ENCODE measurements around the gene MLLT6. TPM values are rescaled to one million over a fixed set of nuclear protein-coding genes. Genes with fewer than 3 reads are reported as not detected.

Gene MLLT6
- total and polyA plus RNA-seq, 2 of the 13 experiments (the other 11 are each of a cell fraction or from before 2014, with no cell fraction given): 50.7 to 69.5 TPM

DNA sequence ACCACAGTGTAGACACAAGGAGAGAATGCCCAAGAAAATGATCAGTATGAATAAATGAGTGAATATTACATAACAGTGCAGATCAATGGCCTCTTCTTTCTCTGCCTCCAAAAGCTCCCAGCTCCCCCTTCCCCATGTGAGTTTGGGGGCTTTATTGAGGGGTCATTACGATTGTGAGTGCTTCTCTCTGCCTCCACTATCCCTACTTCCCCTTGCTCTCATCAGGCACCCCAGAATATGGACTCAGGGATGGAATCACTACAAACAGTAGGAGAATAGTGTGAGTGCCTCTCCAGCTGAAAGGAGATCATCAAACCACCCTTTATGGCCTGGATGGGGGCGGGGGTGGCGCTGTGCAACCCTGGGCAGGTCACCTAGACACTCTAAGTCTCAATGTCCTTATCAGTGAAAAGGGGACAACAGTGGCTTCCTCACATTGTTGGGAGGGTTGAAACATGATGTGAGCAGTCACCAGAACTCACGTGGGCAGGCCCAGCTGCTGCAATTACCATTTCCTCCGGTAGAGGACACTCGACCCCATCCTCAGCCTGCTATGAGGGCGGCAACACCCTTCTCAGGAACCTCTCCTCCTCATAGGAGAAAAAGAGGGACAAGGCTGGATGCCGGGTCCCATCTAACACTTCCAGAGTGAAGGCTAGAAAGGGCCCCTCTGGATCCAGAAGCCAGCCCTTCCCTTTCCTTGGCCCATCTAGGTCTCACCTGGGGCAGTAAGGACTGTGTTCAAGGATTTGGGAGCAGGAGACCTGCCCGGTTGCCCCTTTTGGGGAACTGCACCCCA lies 28.2 kb upstream of the MLLT6 start (continued):
- TF ChIP-seq CEBPB (IDR thresholded peaks at IDR 0.05; ENCODE audit: borderline replicate concordance, low read depth, low read length) (no peak), NPAS2 (CRISPR knock-in tag; IDR thresholded peaks at IDR 0.05; ENCODE audit: borderline replicate concordance) (no peak), NFE2 (CRISPR knock-in tag; IDR thresholded peaks at IDR 0.05) (no peak), TAF15 (IDR thresholded peaks at IDR 0.05; ENCODE audit: low read depth, low read length, poor library complexity, severe bottlenecking) (no peak), PCBP2 (optimal IDR thresholded peaks at IDR 0.05; ENCODE audit: low read depth, low read length, poor library complexity, severe bottlenecking) (no peak), ESRRA (CRISPR knock-in tag; IDR thresholded peaks at IDR 0.05; ENCODE audit: low read depth) (no peak), TGIF2 (CRISPR knock-in tag; IDR thresholded peaks at IDR 0.05) (0 out of 2 replicates have a peak, but pooled peaks have one; percentile 57), ELF3 (CRISPR knock-in tag; IDR thresholded peaks at IDR 0.05) (peak; percentile 68), THYN1 (CRISPR knock-in tag; IDR thresholded peaks at IDR 0.05; ENCODE audit: borderline replicate concordance, low read depth) (no peak), ZNF33A (CRISPR knock-in tag; IDR thresholded peaks at IDR 0.05; ENCODE audit: borderline replicate concordance) (no peak), THAP11 (CRISPR knock-in tag; IDR thresholded peaks at IDR 0.05) (peak; percentile 67; the same call in 1 of the 2 replicates), PAWR (CRISPR knock-in tag; IDR thresholded peaks at IDR 0.05; ENCODE audit: borderline replicate concordance) (no peak), ZMYM3 (CRISPR knock-in tag; IDR thresholded peaks at IDR 0.05) (peak; percentile 90), SOX13 (IDR thresholded peaks at IDR 0.05) (no peak), SOX13 (CRISPR knock-in tag; conservative IDR thresholded peaks at IDR 0.05 in 1 of 2, IDR thresholded peaks at IDR 0.05 in 1 of 2) (peak in 1 of 2 experiments; percentile 72; a peak in 1 of 4 replicates), RBM22 (optimal IDR thresholded peaks at IDR 0.05; ENCODE audit: low read length) (no peak)
- TF ChIP-seq, protein P1, sequence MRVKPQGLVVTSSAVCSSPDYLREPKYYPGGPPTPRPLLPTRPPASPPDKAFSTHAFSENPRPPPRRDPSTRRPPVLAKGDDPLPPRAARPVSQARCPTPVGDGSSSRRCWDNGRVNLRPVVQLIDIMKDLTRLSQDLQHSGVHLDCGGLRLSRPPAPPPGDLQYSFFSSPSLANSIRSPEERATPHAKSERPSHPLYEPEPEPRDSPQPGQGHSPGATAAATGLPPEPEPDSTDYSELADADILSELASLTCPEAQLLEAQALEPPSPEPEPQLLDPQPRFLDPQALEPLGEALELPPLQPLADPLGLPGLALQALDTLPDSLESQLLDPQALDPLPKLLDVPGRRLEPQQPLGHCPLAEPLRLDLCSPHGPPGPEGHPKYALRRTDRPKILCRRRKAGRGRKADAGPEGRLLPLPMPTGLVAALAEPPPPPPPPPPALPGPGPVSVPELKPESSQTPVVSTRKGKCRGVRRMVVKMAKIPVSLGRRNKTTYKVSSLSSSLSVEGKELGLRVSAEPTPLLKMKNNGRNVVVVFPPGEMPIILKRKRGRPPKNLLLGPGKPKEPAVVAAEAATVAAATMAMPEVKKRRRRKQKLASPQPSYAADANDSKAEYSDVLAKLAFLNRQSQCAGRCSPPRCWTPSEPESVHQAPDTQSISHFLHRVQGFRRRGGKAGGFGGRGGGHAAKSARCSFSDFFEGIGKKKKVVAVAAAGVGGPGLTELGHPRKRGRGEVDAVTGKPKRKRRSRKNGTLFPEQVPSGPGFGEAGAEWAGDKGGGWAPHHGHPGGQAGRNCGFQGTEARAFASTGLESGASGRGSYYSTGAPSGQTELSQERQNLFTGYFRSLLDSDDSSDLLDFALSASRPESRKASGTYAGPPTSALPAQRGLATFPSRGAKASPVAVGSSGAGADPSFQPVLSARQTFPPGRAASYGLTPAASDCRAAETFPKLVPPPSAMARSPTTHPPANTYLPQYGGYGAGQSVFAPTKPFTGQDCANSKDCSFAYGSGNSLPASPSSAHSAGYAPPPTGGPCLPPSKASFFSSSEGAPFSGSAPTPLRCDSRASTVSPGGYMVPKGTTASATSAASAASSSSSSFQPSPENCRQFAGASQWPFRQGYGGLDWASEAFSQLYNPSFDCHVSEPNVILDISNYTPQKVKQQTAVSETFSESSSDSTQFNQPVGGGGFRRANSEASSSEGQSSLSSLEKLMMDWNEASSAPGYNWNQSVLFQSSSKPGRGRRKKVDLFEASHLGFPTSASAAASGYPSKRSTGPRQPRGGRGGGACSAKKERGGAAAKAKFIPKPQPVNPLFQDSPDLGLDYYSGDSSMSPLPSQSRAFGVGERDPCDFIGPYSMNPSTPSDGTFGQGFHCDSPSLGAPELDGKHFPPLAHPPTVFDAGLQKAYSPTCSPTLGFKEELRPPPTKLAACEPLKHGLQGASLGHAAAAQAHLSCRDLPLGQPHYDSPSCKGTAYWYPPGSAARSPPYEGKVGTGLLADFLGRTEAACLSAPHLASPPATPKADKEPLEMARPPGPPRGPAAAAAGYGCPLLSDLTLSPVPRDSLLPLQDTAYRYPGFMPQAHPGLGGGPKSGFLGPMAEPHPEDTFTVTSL (CRISPR knock-in tag; IDR thresholded peaks at IDR 0.05; ENCODE audit: borderline replicate concordance): no peak
- TF ChIP-seq, protein P2, sequence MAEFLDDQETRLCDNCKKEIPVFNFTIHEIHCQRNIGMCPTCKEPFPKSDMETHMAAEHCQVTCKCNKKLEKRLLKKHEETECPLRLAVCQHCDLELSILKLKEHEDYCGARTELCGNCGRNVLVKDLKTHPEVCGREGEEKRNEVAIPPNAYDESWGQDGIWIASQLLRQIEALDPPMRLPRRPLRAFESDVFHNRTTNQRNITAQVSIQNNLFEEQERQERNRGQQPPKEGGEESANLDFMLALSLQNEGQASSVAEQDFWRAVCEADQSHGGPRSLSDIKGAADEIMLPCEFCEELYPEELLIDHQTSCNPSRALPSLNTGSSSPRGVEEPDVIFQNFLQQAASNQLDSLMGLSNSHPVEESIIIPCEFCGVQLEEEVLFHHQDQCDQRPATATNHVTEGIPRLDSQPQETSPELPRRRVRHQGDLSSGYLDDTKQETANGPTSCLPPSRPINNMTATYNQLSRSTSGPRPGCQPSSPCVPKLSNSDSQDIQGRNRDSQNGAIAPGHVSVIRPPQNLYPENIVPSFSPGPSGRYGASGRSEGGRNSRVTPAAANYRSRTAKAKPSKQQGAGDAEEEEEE (CRISPR knock-in tag; IDR thresholded peaks at IDR 0.05; ENCODE audit: borderline replicate concordance): no peak
- TF ChIP-seq, protein P3, sequence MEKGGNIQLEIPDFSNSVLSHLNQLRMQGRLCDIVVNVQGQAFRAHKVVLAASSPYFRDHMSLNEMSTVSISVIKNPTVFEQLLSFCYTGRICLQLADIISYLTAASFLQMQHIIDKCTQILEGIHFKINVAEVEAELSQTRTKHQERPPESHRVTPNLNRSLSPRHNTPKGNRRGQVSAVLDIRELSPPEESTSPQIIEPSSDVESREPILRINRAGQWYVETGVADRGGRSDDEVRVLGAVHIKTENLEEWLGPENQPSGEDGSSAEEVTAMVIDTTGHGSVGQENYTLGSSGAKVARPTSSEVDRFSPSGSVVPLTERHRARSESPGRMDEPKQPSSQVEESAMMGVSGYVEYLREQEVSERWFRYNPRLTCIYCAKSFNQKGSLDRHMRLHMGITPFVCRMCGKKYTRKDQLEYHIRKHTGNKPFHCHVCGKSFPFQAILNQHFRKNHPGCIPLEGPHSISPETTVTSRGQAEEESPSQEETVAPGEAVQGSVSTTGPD (CRISPR knock-in tag; IDR thresholded peaks at IDR 0.05): no peak

All from HepG2 (cell line).